K562 (cell line): ENCODE measurements around the gene NECAB3. TPM values are rescaled to one million over a fixed set of nuclear protein-coding genes. Genes with fewer than 3 reads are reported as not detected.

Experiments
- NCOA6 ChIP-seq: fragments of 450-650 bp; IDR thresholded peaks from 2 replicates; pipeline ENCODE4 v1.6.1; 2017; ENCODE audit warnings: mild to moderate bottlenecking
- ZFX ChIP-seq: sonication (generic); formaldehyde crosslinking; IDR thresholded peaks from 2 replicates; pipeline ENCODE4 v1.8.0; 2022; ENCODE audit warnings: mild to moderate bottlenecking, missing genetic modification reagents, moderate library complexity
- polyA plus RNA-seq, 8 experiments: library from polyadenylated mRNA; depleted of rRNA in 4 of 8; stranded (reverse) in 5 of 8; unstranded in 3 of 8; fragments of >200 nt; fragmentation: Nextera tagmentation in 2 of 8; fragmentation: Illumina TruSeq in 1 of 8; extraction: Ambion mirVana in 2 of 8; extraction: Trizol in 1 of 8; gene quantifications; 2 replicates each; pipeline versions ENCODE4 v1.2.1 to v1.2.3, GENCODE V29; 2011 to 2014; ENCODE audit warnings: inconsistent platforms in 1 of 8, missing spikeins in 1 of 8
- total RNA-seq, 7 experiments: library from RNA; depleted of rRNA in 6 of 7; stranded (reverse); fragments of >200 nt in 6 of 7; fragmentation: Illumina TruSeq in 2 of 7; extraction: Trizol in 2 of 7; gene quantifications; 2 replicates each; pipeline versions ENCODE4 v1.2.1 to v1.2.3, GENCODE V29; 2011 to 2021; ENCODE audit warnings: low replicate concordance in 1 of 7
- TF ChIP-seq, protein P1 (sequence below): fragments of 450-650 bp; IDR thresholded peaks from 2 replicates; pipeline ENCODE4 v1.6.1; 2016; ENCODE audit warnings: low read depth

The NECAB3 gene
- total and polyA plus RNA-seq, 9 of the 15 experiments (the other 6 are each of a cell fraction or from before 2014, with no cell fraction given): 0.94 to 63.3 (median 31.5) TPM

DNA sequence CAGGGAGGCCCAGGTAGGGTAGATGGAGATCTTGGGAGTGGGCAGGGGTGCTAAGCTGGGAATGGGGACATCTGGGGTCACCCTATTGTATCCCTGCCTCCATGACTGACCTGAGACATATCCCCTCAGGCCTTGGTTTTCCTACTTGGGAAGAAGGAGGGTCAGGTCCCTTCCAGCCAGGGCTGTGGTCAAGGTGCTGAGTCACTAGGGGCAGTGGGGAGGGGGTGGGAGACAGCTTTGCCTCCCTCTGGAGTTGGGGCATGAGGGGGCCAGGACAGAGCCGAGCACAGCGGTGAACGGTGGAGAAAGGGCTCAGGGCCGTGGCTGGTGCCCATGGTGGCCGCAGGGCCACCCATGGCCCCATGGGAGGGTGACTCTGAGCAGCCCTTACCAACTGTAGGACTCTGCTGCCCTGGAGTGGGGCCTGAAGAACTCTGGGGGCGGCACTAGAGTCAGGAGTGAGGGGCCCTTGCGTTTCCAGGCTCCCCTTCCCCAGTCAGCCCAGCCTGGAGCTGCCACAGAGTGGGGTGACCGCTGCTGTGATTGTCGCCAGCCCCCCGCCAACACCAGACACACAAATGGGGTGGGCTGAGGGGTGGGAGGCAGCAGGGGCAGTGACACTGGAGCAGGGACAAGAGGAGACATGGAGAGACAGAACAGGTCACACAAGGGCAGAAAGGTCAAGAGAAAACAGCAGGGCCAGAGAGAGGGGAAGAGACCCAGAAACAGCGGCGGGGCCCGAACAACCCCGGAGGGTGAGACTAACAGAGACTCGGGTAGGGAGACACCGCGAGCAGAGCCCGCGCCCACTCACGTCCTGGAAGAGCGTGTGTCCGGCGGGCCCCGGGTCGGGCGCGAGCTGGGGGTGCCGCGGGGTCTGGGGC lies 576 bp downstream of the NECAB3 start (continued):
- TF ChIP-seq, protein P1, sequence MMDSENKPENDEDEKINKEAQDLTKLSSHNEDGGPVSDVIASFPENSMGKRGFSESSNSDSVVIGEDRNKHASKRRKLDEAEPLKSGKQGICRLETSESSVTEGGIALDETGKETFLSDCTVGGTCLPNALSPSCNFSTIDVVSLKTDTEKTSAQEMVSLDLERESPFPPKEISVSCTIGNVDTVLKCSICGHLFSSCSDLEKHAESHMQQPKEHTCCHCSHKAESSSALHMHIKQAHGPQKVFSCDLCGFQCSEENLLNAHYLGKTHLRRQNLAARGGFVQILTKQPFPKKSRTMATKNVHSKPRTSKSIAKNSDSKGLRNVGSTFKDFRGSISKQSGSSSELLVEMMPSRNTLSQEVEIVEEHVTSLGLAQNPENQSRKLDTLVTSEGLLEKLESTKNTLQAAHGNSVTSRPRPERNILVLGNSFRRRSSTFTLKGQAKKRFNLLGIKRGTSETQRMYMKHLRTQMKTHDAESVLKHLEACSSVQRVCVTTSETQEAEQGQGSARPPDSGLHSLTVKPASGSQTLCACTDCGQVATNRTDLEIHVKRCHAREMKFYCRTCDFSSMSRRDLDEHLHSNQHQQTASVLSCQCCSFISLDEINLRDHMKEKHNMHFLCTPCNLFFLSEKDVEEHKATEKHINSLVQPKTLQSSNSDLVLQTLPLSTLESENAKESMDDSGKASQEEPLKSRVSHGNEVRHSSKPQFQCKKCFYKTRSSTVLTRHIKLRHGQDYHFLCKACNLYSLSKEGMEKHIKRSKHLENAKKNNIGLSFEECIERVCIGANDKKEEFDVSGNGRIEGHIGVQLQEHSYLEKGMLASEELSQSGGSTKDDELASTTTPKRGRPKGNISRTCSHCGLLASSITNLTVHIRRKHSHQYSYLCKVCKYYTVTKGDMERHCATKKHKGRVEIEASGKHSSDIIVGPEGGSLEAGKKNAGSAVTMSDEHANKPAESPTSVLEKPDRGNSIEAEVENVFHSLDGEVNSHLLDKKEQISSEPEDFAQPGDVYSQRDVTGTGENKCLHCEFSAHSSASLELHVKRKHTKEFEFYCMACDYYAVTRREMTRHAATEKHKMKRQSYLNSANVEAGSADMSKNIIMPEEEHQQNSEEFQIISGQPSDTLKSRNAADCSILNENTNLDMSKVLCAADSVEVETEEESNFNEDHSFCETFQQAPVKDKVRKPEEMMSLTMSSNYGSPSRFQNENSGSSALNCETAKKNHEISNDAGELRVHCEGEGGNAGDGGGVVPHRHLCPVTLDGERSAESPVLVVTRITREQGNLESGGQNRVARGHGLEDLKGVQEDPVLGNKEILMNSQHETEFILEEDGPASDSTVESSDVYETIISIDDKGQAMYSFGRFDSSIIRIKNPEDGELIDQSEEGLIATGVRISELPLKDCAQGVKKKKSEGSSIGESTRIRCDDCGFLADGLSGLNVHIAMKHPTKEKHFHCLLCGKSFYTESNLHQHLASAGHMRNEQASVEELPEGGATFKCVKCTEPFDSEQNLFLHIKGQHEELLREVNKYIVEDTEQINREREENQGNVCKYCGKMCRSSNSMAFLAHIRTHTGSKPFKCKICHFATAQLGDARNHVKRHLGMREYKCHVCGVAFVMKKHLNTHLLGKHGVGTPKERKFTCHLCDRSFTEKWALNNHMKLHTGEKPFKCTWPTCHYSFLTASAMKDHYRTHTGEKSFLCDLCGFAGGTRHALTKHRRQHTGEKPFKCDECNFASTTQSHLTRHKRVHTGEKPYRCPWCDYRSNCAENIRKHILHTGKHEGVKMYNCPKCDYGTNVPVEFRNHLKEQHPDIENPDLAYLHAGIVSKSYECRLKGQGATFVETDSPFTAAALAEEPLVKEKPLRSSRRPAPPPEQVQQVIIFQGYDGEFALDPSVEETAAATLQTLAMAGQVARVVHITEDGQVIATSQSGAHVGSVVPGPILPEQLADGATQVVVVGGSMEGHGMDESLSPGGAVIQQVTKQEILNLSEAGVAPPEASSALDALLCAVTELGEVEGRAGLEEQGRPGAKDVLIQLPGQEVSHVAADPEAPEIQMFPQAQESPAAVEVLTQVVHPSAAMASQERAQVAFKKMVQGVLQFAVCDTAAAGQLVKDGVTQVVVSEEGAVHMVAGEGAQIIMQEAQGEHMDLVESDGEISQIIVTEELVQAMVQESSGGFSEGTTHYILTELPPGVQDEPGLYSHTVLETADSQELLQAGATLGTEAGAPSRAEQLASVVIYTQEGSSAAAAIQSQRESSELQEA: no peak
- TF ChIP-seq NCOA6 (no peak), ZFX (CRISPR knock-in tag) (peak; percentile 23; the same call in 1 of the 2 replicates)
- TF ChIP-seq, all 486 proteins: peak for 34
